ENCODE measurements around the gene STAT6. TPM values are rescaled to one million over a fixed set of nuclear protein-coding genes. Genes with fewer than 3 reads are reported as not detected.

The STAT6 gene
- total RNA-seq, 1 experiment from 2014 or later = 44.4 TPM

DNA sequence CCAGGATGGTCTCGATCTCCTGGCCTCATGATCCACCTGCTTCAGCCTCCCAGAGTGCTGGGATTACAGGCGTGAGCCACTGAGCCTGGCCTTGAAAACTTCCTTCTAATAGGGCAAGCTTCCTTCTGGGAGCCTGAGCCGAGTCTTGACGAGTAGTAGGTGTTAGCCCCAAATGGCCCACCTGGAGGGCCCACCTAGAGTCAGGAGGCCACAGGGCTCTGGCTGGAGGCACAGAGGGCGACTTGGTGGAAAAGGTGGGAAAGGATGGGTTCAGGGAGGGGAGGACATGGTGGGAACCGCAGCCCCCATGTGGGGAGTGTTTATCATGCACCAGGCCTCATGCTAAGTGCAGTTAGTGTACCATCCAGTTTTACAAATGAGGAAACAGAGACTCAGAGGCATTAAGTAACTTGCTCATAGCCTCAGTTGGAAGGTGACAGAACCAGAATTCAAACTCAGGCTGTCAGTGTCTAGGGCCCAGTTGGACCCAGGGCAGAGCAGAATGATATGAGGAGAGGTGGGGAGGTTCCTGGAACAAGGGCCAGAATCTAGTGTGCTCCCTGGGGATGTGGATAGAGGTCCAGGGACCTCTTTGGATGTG is 39.3 kb upstream of the STAT6 start:
- Histone ChIP-seq H3K18ac (ENCODE audit: insufficient read length, low read depth, low read length) (no peak overlapping the region), H2BK120ac (ENCODE audit: low read depth, low read length, poor library complexity, severe bottlenecking) (no peak overlapping the region), H3K4ac (ENCODE audit: low read depth, low read length) (no peak overlapping the region), H3K79me2 (ENCODE audit: insufficient read depth, low read length) (no peaks in the 10 kb centered on the region), H4K5ac (ENCODE audit: insufficient read length, low read depth, low read length) (no peak overlapping the region), H2BK15ac (ENCODE audit: low read depth, low read length) (no peak overlapping the region), H3K23me2 (ENCODE audit: insufficient read length, low read depth, low read length, poor library complexity, severe bottlenecking) (no peaks in the 10 kb centered on the region), H3K9ac (ENCODE audit: extremely low read depth, insufficient read length, low read length) (no peak overlapping the region), H2BK20ac (ENCODE audit: low read depth, low read length, poor library complexity, severe bottlenecking) (no peak overlapping the region), H3K27ac (ENCODE audit: insufficient read length, low read depth, low read length) (no peak overlapping the region), H3K56ac (ENCODE audit: insufficient read length, low read depth, low read length) (no peak overlapping the region), H2BK5ac (ENCODE audit: insufficient read length, low read length) (no peak overlapping the region), H4K8ac (replicated peaks; ENCODE audit: insufficient read length, low read depth, low read length) (no peak overlapping the region), H3K4me2 (ENCODE audit: insufficient read depth, insufficient read length, low read length) (no peak overlapping the region), H2AFZ (ENCODE audit: low read length) (no peak overlapping the region), H3K9me3 (ENCODE audit: control insufficient read depth, low read depth, low read length) (no peaks in the 10 kb centered on the region), H3T11ph (ENCODE audit: low read length) (no peak overlapping the region), H3K14ac (ENCODE audit: insufficient read depth, low read length) (no peak overlapping the region), H4K91ac (ENCODE audit: insufficient read length, low read depth, low read length) (no peak overlapping the region), H4K20me1 (ENCODE audit: control insufficient read depth, insufficient read depth, insufficient read length) (no peaks in the 10 kb centered on the region), H3K4me1 (ENCODE audit: insufficient read depth, low read length) (no peaks in the 10 kb centered on the region), H2BK12ac (ENCODE audit: insufficient read length, low read depth, low read length) (no peak overlapping the region), H3K27me3 (ENCODE audit: insufficient read depth, low read length) (no peaks in the 10 kb centered on the region), H3K79me1 (ENCODE audit: insufficient read depth, low read depth, low read length, poor library complexity, severe bottlenecking) (no peaks in the 10 kb centered on the region), H2AK5ac (ENCODE audit: insufficient read length, low read length) (no peak overlapping the region), H3K23ac (ENCODE audit: insufficient read length, low read depth, low read length) (no peak overlapping the region)
- peaks cover 33 to 88% (median 72%) of the 10 kb centered on the region in 3 experiments; a peak in 6 of 7 replicates for H3K36me3 Mint-ChIP-seq (ENCODE audit: insufficient read depth in 1 of 3, low read depth in 3 of 3)
- H3K27me3 Mint-ChIP-seq (ENCODE audit: low read depth) = no peaks in the 10 kb centered on the region
- no peak for DNase-seq
- H3K4me1 Mint-ChIP-seq = peaks cover 32 to 47% of the 10 kb centered on the region in 2 experiments
- no peaks in the 10 kb centered on the region for H3K9me3 Mint-ChIP-seq
- no peak overlapping the region for H3K27ac Mint-ChIP-seq
- TF ChIP-seq, protein P1, sequence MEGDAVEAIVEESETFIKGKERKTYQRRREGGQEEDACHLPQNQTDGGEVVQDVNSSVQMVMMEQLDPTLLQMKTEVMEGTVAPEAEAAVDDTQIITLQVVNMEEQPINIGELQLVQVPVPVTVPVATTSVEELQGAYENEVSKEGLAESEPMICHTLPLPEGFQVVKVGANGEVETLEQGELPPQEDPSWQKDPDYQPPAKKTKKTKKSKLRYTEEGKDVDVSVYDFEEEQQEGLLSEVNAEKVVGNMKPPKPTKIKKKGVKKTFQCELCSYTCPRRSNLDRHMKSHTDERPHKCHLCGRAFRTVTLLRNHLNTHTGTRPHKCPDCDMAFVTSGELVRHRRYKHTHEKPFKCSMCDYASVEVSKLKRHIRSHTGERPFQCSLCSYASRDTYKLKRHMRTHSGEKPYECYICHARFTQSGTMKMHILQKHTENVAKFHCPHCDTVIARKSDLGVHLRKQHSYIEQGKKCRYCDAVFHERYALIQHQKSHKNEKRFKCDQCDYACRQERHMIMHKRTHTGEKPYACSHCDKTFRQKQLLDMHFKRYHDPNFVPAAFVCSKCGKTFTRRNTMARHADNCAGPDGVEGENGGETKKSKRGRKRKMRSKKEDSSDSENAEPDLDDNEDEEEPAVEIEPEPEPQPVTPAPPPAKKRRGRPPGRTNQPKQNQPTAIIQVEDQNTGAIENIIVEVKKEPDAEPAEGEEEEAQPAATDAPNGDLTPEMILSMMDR (conservative IDR thresholded peaks at IDR 0.05) = no peak
- H3K4me3 Mint-ChIP-seq = no peak overlapping the region
- no CpG with 5 or more reads among the region's 6 CpGs for WGBS (ENCODE audit: extremely low coverage, insufficient read length, low lambda C conversion rate)
